Right lobe of liver (tissue), 4 donors: ENCODE results near the gene AP1G2.

Experiments
- POLR2A ChIP-seq: fragments of 450-650 bp; IDR thresholded peaks from one replicate; pipeline ENCODE4 v1.6.1; 2017; ENCODE audit warnings: antibody characterized with exemption, mild to moderate bottlenecking
- TF ChIP-seq, protein P1 (sequence below), 4 donors: fragments of 200-600 bp in 3 of 4; fragments of 450-650 bp in 1 of 4; IDR thresholded peaks; one replicate each; pipeline versions ENCODE4 v1.5.1 to v1.8.0; 2016 to 2022; ENCODE audit warnings: antibody characterized with exemption in 4 of 4, mild to moderate bottlenecking in 2 of 4
- donor health status: DM: no; HTN: no; CAD: no.
- donor health status: DM: no; HTN: no; CAD: no.
- donor health status: DM: no; HTN: yes; CAD: no.

DNA sequence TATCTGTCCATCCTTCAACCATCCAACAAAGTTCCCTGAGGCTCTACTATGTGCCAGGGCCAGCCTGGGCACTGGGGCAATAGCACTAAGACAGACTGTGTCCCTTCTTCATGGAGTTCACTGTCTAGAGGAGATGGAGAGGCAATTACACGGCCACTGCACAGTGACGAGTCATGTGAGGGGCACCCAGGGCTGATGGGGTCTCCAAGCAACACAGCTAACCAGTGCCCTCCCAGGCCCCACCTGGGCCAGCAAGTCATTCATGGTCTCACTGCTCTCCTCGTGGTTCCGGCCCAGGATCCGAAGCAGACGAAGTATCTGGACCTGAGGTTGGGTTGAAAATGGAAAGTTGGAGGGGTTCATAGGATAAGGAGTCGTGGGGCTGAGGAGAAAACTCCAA lies 2.7 kb downstream of the AP1G2 start:
- TF ChIP-seq, protein P1, sequence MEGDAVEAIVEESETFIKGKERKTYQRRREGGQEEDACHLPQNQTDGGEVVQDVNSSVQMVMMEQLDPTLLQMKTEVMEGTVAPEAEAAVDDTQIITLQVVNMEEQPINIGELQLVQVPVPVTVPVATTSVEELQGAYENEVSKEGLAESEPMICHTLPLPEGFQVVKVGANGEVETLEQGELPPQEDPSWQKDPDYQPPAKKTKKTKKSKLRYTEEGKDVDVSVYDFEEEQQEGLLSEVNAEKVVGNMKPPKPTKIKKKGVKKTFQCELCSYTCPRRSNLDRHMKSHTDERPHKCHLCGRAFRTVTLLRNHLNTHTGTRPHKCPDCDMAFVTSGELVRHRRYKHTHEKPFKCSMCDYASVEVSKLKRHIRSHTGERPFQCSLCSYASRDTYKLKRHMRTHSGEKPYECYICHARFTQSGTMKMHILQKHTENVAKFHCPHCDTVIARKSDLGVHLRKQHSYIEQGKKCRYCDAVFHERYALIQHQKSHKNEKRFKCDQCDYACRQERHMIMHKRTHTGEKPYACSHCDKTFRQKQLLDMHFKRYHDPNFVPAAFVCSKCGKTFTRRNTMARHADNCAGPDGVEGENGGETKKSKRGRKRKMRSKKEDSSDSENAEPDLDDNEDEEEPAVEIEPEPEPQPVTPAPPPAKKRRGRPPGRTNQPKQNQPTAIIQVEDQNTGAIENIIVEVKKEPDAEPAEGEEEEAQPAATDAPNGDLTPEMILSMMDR (IDR thresholded peaks at IDR 0.05): no peak
- TF ChIP-seq POLR2A: no peak
